ENCODE results near the gene PANK2.

- TF ChIP-seq CTCF (IDR thresholded peaks at IDR 0.05) (no peak), POLR2A (IDR thresholded peaks at IDR 0.05) (no peak)
Observed at GRCh38 chr20:3925899-3926638, 36.9 kb downstream of the PANK2 start.

Measured in tibial nerve (tissue), 3 donors.